Limb (tissue), 2 donors: ENCODE measurements around the gene PHACTR2.
"Not testable (repeated sequence)": the region's sequence is repeated elsewhere in the genome, so short reads cannot be mapped to it uniquely, and the experiment has no call there.

Experiments
- DNase-seq, 2 donors: peaks; one replicate each; pipeline ENCODE4 v3.0.0-alpha.2; 2016; ENCODE audit errors: extremely low spot score in 2 of 2

Gene PHACTR2

GRCh38 chr6:143806282-143807102, 128.7 kb downstream of the PHACTR2 start:
- DNase-seq, result no peak

GRCh38 chr6:143807103-143807772, 129.5 kb downstream of the PHACTR2 start:
- no peak for DNase-seq

- DNase-seq, result no peak
Observed at GRCh38 chr6:143810745-143811144, 133.0 kb downstream of the PHACTR2 start.

GRCh38 chr6:143811501-143812157, 133.9 kb downstream of the PHACTR2 start:
- peak in 1 of 2 donors; percentile 32 for DNase-seq

GRCh38 chr6:143817621-143818020, 139.9 kb downstream of the PHACTR2 start:
- DNase-seq, result no peak

DNA sequence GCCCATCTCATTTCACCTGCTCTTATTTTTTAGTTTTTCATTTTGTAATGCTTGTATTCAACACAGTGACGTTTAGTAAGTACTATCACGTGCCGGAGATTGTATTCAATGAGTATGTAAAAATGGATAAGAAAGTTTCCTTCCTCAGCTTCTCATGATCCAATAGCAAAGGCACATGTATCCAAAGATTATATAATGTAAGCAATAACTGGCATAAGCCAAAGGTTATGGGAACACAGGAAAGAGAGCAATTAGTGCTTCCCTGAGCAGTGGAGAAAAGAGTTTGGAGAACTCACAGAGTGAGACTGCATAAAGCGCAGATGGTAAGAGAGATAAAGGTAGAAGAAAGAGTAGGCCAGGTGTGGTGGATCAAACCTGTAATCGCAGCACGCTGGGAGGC, 143.6 kb downstream of the PHACTR2 start:
- DNase-seq, result no peak

DNA sequence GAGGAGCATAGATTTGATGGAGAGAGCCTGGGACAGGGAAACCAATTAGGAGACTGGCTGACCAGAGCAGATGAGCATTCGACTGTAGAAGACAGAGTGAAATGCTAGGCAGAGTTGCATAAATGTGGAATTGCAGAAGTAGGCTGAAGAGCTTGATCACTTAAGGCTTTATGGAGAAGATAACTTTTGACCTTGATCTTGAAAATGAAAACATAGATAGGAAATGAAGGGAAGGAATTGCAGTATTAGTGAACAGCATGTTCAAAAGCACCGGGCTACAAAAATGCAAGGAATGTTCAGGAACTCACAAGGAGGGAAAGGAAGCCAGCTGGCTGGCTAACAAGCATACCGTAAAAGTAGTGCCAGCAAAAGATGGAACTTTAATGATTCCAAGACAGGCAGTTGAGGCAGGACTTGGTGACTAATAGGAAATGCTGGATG, 144.8 kb downstream of the PHACTR2 start:
- DNase-seq, result no peak

DNA sequence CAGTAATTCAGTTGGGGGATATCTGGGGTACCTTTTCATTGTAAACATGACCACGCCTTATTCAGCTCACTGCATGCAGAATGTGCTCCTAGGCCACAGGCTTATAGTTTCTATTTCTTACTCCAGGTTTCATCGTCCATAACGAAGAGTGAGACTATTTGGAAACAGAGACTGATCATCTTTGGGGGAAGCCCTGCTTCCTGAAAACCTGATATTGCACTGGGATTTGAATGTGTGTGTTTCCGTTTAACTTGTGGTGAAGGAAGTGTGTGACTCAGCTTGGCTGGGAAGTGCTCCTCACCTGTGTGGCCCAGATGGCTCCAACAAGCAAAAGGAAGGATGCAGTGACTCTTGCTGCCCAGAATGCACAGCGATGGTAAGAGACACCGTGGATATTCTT, 145.8 kb downstream of the PHACTR2 start:
- no peak for DNase-seq

DNA sequence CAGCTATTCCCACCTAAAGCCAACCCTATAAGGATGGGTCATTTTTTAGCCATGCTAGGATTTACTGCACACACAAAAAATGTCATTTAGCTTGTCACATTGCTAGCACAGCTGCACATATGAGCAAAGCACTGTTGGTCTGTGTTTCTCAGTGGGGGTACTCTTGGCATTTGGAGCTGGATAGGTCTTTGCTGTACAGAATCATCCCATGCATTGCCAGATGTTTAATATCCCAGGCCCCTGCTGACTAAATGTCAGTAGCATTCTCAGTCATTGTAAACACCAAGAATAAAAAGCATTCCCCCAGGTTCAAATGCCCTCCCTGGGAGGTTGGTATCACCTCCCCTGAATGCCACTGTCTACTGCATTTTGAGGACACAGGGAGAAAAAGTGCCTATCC, 150.8 kb downstream of the PHACTR2 start:
- DNase-seq, result no peak

DNA sequence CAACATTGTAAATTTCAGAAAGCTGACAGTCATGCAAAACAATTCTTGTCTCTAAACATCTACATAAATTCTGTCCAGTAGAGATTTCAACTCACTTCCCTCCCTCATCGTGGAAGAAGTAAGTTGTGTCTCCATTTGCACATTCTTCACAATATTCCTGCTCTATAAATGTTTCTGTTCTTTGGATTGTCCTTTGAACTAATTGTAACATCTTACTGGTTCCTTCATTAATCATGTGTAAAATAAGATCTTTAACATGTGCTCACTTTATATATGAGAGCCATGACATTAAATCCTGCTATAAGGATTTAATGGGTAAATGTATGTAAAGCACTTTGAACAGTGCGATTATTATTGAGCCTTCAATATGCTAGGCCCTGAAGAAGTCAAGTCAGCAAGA, 158.4 kb downstream of the PHACTR2 start:
- DNase-seq, result no peak

DNA sequence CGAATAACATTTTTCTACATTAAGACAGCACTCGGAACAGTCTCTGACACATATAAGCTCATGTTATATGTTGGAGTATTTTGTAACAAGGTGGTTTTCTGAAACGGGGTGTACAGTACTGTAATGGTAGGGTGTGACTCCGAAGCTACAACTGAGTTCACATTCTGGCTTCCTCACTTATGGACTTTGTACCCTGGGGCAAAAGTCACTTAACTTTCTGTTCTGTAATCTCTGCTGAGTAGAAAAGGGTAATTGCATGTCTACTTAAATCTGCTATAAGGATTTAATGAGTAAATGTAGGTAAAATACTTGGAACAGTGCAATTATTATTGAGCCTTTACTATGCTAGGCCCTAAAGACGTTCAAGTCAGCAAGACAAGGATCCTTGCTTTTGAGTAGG, 160.6 kb downstream of the PHACTR2 start:
- no peak for DNase-seq

GRCh38 chr6:143839196-143839595, 161.4 kb downstream of the PHACTR2 start:
- no peak for DNase-seq

GRCh38 chr6:143840595-143841265, 163.0 kb downstream of the PHACTR2 start:
- no peak for DNase-seq

GRCh38 chr6:143842461-143842901, 164.7 kb downstream of the PHACTR2 start:
- peak in 1 of 2 donors; percentile 86 for DNase-seq

DNA sequence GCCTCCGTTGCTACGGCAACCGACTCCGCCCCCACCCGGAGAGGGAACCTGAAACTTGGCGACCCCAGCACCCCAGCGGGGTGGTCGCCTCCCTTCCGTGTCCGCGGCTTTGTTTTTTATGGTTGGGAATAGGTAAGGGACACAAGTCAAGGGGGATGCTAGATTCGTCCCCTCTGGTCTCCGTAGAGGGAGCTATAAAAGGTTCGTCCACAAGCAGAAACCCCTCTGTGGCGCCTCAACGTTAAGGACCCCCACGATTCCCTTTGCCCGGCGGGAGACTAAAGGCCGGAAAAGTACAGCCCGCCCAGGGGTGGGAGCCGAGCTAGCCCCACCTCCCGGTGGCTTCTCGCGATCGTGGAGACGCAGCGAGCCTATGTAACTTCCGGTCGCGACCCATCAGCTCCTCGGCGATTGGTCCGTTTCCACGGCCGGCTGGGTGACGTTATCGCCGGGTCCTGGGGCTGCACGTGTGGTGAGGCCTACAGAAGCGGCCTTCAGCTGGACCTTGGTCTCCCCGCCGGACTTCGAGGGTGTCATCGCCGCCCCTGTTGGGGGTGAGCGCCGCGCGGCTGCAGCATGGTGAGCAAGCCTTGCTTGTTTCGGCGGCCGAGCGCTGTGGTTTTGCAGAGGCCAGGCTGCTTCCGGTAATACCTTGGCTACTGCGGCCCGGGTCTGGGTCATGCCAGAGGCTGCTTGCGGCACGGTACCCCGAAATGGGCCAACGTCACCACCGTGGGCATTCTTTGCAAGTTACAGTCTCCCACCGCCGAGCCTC, 165.3 kb downstream of the PHACTR2 start, which contains the start of gene LTV1:
TSS of gene LTV1 (plus strand) at position 437 of the 775 bp plus-strand sequence. CDS start at position 577, 140 bp downstream.
- peak; percentile 97 to 98 for DNase-seq

GRCh38 chr6:143843677-143843999, 165.9 kb downstream of the PHACTR2 start:
- no peak for DNase-seq

GRCh38 chr6:143844006-143844405, 166.2 kb downstream of the PHACTR2 start:
- no peak for DNase-seq

GRCh38 chr6:143845033-143845432, 167.3 kb downstream of the PHACTR2 start:
- no peak for DNase-seq

DNA sequence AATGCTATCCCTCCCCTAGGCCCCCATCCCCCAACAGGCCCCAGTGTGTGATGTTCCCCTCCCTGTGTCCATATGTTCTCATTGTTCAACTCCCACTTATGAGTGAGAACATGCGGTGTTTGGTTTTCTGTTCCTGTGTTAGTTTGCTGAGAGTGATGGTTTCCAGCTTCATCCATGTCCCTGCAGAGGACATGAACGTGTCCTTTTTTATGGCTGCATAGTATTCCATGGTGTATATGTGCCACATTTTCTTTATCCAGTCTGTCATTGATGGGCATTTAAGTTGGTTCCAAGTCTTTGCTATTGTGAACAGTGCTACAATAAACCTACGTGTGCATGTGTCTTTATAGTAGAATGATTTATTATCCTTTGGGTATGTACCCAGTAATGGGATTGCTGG, 173.9 kb downstream of the PHACTR2 start:
- not testable (repeated sequence) for DNase-seq

DNA sequence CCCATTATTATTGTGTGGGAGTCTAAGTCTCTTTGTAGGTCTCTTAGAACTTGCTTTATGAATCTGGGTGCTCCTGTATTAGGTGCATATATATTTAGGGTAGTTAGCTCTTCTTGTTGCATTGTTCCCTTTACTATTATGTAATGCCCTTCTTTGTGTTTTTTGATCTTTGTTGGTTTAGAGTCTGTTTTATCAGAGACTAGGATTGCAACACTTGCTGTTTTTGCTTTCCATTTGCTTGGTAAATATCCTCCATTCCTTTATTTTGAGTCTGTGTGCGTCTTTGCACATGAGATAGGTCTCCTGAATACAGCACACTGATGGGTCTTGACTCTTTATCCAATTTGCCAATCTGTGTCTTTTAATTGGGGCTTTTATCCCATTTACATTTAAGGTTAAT, 177.3 kb downstream of the PHACTR2 start:
- DNase-seq, result not testable (repeated sequence)

- DNase-seq, result not testable (repeated sequence)
Observed at GRCh38 chr6:143856762-143857161, 179.0 kb downstream of the PHACTR2 start.
